T-cell (primary cell): ENCODE measurements around the gene FCER1G. TPM values are rescaled to one million over a fixed set of nuclear protein-coding genes. Genes with fewer than 3 reads are reported as not detected.

Experiments used
- ATAC-seq, 4 experiments: fragments of 200-7000 bp in 3 of 4; fragments of 150-1000 bp in 1 of 4; cut with Tn5 transposase; replicated peaks in 1 of 4; 1 replicate in 3 of 4; 2 replicates in 1 of 4; pipeline ENCODE4 v1.10.0; 2021; ENCODE audit warnings: moderate library complexity in 3 of 4, mild to moderate bottlenecking in 2 of 4, moderate number of reproducible peaks in 1 of 4
- CTCF ChIA-PET, 2 donors: fragments of 300-600 bp; sonication (Branson Sonifier 250); formaldehyde crosslinking; loops; one replicate each; lab custom pipeline; 2022; ENCODE audit warnings: antibody characterized with exemption in 2 of 2; lab: Charles Lee
- POLR2A ChIA-PET, 2 donors: fragments of 300-600 bp; sonication (Branson Sonifier 250); formaldehyde crosslinking; loops; one replicate each; lab custom pipeline; 2022; ENCODE audit warnings: antibody characterized with exemption in 2 of 2; lab: Charles Lee
- DNase-seq, 35 experiments: peaks; one replicate each; pipeline versions ENCODE4 v3.0.0 to v3.0.0-alpha.2; 2013 to 2023
- H3K27ac ChIP-seq: one replicate; pipeline ENCODE4 v1.5.1; 2013; ENCODE audit warnings: low read length
- H3K27me3 ChIP-seq, 2 experiments: replicated peaks in 1 of 2; 1 replicate in 1 of 2; 2 replicates in 1 of 2; pipeline versions ENCODE4 v1.6.1 to v1.7.0; 2013; ENCODE audit warnings: low read length in 1 of 2, mixed read lengths in 1 of 2; ENCODE audit not compliant: control insufficient read depth in 2 of 2, insufficient read depth in 2 of 2; ENCODE audit errors: extremely low read depth in 1 of 2
- H3K36me3 ChIP-seq, 2 donors: 1 replicate in 1 of 2; 2 replicates in 1 of 2; pipeline versions ENCODE4 v1.6.1 to v1.7.0; 2013; ENCODE audit warnings: low read length in 1 of 2; ENCODE audit not compliant: control insufficient read depth in 2 of 2, insufficient read depth in 1 of 2; ENCODE audit errors: extremely low read depth in 1 of 2
- H3K4me1 ChIP-seq, 2 experiments: 1 replicate in 1 of 2; 2 replicates in 1 of 2; pipeline versions ENCODE4 v1.6.1 to v1.7.0; 2013; ENCODE audit warnings: low read length in 2 of 2, mixed read lengths in 1 of 2; ENCODE audit not compliant: insufficient read depth in 2 of 2, control insufficient read depth in 1 of 2; ENCODE audit errors: extremely low read depth in 1 of 2
- H3K4me3 ChIP-seq, 2 donors: 1 replicate in 1 of 2; 2 replicates in 1 of 2; pipeline versions ENCODE4 v1.5.1 to v1.7.0; 2013; ENCODE audit warnings: mild to moderate bottlenecking in 2 of 2, low read length in 1 of 2, moderate library complexity in 1 of 2; ENCODE audit not compliant: control insufficient read depth in 1 of 2; ENCODE audit errors: extremely low read depth in 1 of 2
- H3K9me3 ChIP-seq: 2 replicates; pipeline ENCODE4 v1.7.0; 2013
- H3K27ac Mint-ChIP-seq, 2 donors: one replicate each; pipeline ENCODE4 v1.8.0; 2020 to 2021; ENCODE audit warnings: mild to moderate bottlenecking in 2 of 2, mixed read lengths in 2 of 2
- H3K27me3 Mint-ChIP-seq, 2 donors: one replicate each; pipeline ENCODE4 v1.8.0; 2021 to 2022; ENCODE audit warnings: mixed read lengths in 2 of 2
- H3K36me3 Mint-ChIP-seq: one replicate; pipeline ENCODE4 v1.8.0; 2021; ENCODE audit warnings: mixed read lengths
- H3K4me1 Mint-ChIP-seq, 3 donors: one replicate each; pipeline ENCODE4 v1.8.0; 2020 to 2022; ENCODE audit warnings: mixed read lengths in 3 of 3, mild to moderate bottlenecking in 1 of 3
- H3K4me3 Mint-ChIP-seq, 3 donors: one replicate each; pipeline ENCODE4 v1.8.0; 2020 to 2022; ENCODE audit warnings: mild to moderate bottlenecking in 3 of 3, mixed read lengths in 3 of 3, moderate library complexity in 3 of 3
- H3K9me3 Mint-ChIP-seq, 3 donors: one replicate each; pipeline ENCODE4 v1.8.0; 2020 to 2022; ENCODE audit warnings: mixed read lengths in 3 of 3
- WGBS: methylation state at CpG from one replicate; pipeline ENCODE4 v1.1.5; 2013; ENCODE audit warnings: missing lambda C conversion rate; ENCODE audit not compliant: insufficient coverage; 5-methylcytosine and 5-hydroxymethylcytosine counted together
- total RNA-seq, 35 experiments: library from RNA in 6 of 35; stranded (reverse) in 6 of 35; fragments of 120-200 nt in 1 of 35; gene quantifications; one replicate each; pipeline versions ENCODE4 v1.2.1 to v1.2.4 and lab custom pipeline; 2013 to 2026

Gene FCER1G
- total RNA-seq, 5 donors from 2014 or later (not counting 1 experiment from before 2014, with no cell fraction given), result 2.5 to 5.2 (median 3.5) TPM

GRCh38 chr1:161266836-161267235 lies 51.7 kb downstream of the FCER1G start:
- WGBS, result no CpG with 5 or more reads among the region's 2 CpGs
- Histone ChIP-seq H3K36me3 (no peaks in the 10 kb centered on the region), H3K4me3 (no peak overlapping the region), H3K4me1 (no peaks in the 10 kb centered on the region), H3K27ac (no peak overlapping the region), H3K27me3 (peaks cover 2 to 27% of the 10 kb centered on the region in 2 experiments), H3K9me3 (no peaks in the 10 kb centered on the region)
- ATAC-seq (no peak), DNase-seq (no peak)
- no peaks in the 10 kb centered on the region for H3K4me1 Mint-ChIP-seq
- no peak overlapping the region for H3K4me3 Mint-ChIP-seq
- no peak overlapping the region for H3K27ac Mint-ChIP-seq
- H3K9me3 Mint-ChIP-seq, result no peaks in the 10 kb centered on the region
- CTCF ChIA-PET, result no interaction called here
- H3K27me3 Mint-ChIP-seq, result peaks cover 20 to 22% of the 10 kb centered on the region in 2 donors
- no peaks in the 10 kb centered on the region for H3K36me3 Mint-ChIP-seq
- POLR2A ChIA-PET, result no interaction called here

- Histone ChIP-seq H3K27ac (no peak overlapping the region), H3K36me3 (no peaks in the 10 kb centered on the region), H3K4me1 (no peaks in the 10 kb centered on the region), H3K9me3 (no peaks in the 10 kb centered on the region), H3K27me3 (peaks cover 2 to 24% of the 10 kb centered on the region in 2 experiments), H3K4me3 (no peak overlapping the region)
- CTCF ChIA-PET, result no interaction called here
- Mint-ChIP-seq H3K27ac (no peak overlapping the region), H3K4me3 (no peak overlapping the region), H3K4me1 (no peaks in the 10 kb centered on the region), H3K36me3 (no peaks in the 10 kb centered on the region), H3K9me3 (no peaks in the 10 kb centered on the region), H3K27me3 (peaks cover 18 to 23% of the 10 kb centered on the region in 2 donors)
- POLR2A ChIA-PET, result no interaction called here
- ATAC-seq (no peak), DNase-seq (no peak)
- 0% methylated on average over 1 of the region's 3 CpGs for WGBS
These were observed 52.2 kb downstream of the FCER1G start for GRCh38 chr1:161267321-161267720.

Other genes starting within 250 kb of the FCER1G start
- gene F11R, start 194.1 kb upstream of the FCER1G start, total RNA-seq, result 10 to 100 TPM; 14.6 to 21.0 (median 18.7) TPM
- 100 to 1,000 TPM in 2 of 5 donors, 10 to 100 TPM in 3; 39.9 to 130 (median 94.8) TPM for gene TSTD1, start 176.3 kb upstream of the FCER1G start, total RNA-seq
- gene USF1, start 169.3 kb upstream of the FCER1G start, total RNA-seq, result 10 to 100 TPM; 65.4 to 96.1 (median 92.2) TPM
- gene ARHGAP30, start 145.4 kb upstream of the FCER1G start, total RNA-seq, result 100 to 1,000 TPM; 193 to 299 (median 279) TPM
- under 1 TPM in 1 of 5 donors, not detected in 4; 0.06 TPM for gene NECTIN4, start 125.7 kb upstream of the FCER1G start, total RNA-seq
- gene KLHDC9, start 116.9 kb upstream of the FCER1G start, total RNA-seq, result 1 to 10 TPM in 1 of 5 donors, under 1 TPM in 2, not detected in 2; 0.82 to 1.6 (median 0.86) TPM
- 10 to 100 TPM; 32.4 to 48.3 (median 42.1) TPM for gene PFDN2, start 97.3 kb upstream of the FCER1G start, total RNA-seq
- gene NIT1, start 97.2 kb upstream of the FCER1G start, total RNA-seq, result 10 to 100 TPM; 23.4 to 44.7 (median 41.7) TPM
- 10 to 100 TPM; 34.3 to 43.6 (median 40.6) TPM for gene DEDD, start 82.6 kb upstream of the FCER1G start, total RNA-seq
- 100 to 1,000 TPM in 2 of 5 donors, 10 to 100 TPM in 3; 82.9 to 109 (median 93.8) TPM for gene UFC1, start 61.3 kb upstream of the FCER1G start, total RNA-seq
- gene USP21, start 55.8 kb upstream of the FCER1G start, total RNA-seq, result 10 to 100 TPM; 37.4 to 69.0 (median 59.5) TPM
- gene PPOX, start 48.9 kb upstream of the FCER1G start, total RNA-seq, result 10 to 100 TPM; 38.3 to 85.4 (median 69.2) TPM
- 10 to 100 TPM; 48.4 to 77.8 (median 69.3) TPM for gene B4GALT3, start 37.8 kb upstream of the FCER1G start, total RNA-seq
- gene ADAMTS4, start 16.2 kb upstream of the FCER1G start, total RNA-seq, result 1 to 10 TPM in 4 of 5 donors, under 1 TPM in 1; 0.86 to 1.8 (median 1.4) TPM
- gene NDUFS2, start 12.9 kb upstream of the FCER1G start, total RNA-seq, result 10 to 100 TPM; 57.3 to 92.2 (median 88.2) TPM
- gene APOA2, start 8.3 kb downstream of the FCER1G start, total RNA-seq, result 1 to 10 TPM in 3 of 5 donors, not detected in 2; 2.2 to 5.5 (median 3.7) TPM
- 10 to 100 TPM in 4 of 5 donors, 1 to 10 TPM in 1; 6.3 to 12.2 (median 11.0) TPM for gene TOMM40L, start 10.8 kb downstream of the FCER1G start, total RNA-seq
- not detected for gene NR1I3, start 22.9 kb downstream of the FCER1G start, total RNA-seq
- gene PCP4L1, start 43.5 kb downstream of the FCER1G start, total RNA-seq, result not detected
- gene MPZ, start 94.7 kb downstream of the FCER1G start, total RNA-seq, result 1 to 10 TPM; 3.4 to 7.9 (median 6.1) TPM
- 100 to 1,000 TPM in 3 of 5 donors, 10 to 100 TPM in 2; 86.4 to 106 (median 103) TPM for gene SDHC, start 99.1 kb downstream of the FCER1G start, total RNA-seq
- not detected for gene CFAP126, start 152.6 kb downstream of the FCER1G start, total RNA-seq